K562 (cell line): ENCODE measurements around the gene NPPC. TPM values are rescaled to one million over a fixed set of nuclear protein-coding genes. Genes with fewer than 3 reads are reported as not detected.

Experiments used
- ASH1L ChIP-seq: fragments of 450-650 bp; IDR thresholded peaks from 2 replicates; pipeline ENCODE4 v1.6.1; 2018; ENCODE audit warnings: borderline replicate concordance, mild to moderate bottlenecking, low read depth; ENCODE audit not compliant: partially characterized antibody
- CAMTA2 ChIP-seq: fragments of 250-450 bp; sonication (Bioruptor Pico); conservative IDR thresholded peaks from 2 replicates; pipeline ENCODE4 v1.5.1; 2022
- CBX5 ChIP-seq: IDR thresholded peaks from 2 replicates; pipeline ENCODE4 v1.6.1; 2014; ENCODE audit warnings: low read depth, borderline replicate concordance
- CHD7 ChIP-seq: fragments of 200-600 bp; sonication (generic); IDR thresholded peaks from one replicate; pipeline ENCODE4 v1.6.1; 2012; ENCODE audit warnings: mild to moderate bottlenecking, low read depth, low read length, inconsistent platforms
- FOXA3 ChIP-seq, 2 experiments: fragments of 450-650 bp in 1 of 2; sonication (generic) in 1 of 2; formaldehyde crosslinking; IDR thresholded peaks in 1 of 2; conservative IDR thresholded peaks in 1 of 2; 2 replicates each; pipeline versions ENCODE4 v1.4.0 to v1.8.0; 2020 to 2022; ENCODE audit warnings: mild to moderate bottlenecking in 2 of 2, missing genetic modification reagents in 1 of 2
- FOXM1 ChIP-seq, 2 experiments: fragments of 450-650 bp in 1 of 2; sonication (generic) in 1 of 2; formaldehyde crosslinking in 1 of 2; IDR thresholded peaks; 2 replicates each; pipeline versions ENCODE4 v1.6.1 to v1.9.0; 2017 to 2022; ENCODE audit warnings: low read depth in 2 of 2, mild to moderate bottlenecking in 2 of 2, missing genetic modification reagents in 1 of 2, moderate library complexity in 1 of 2
- GATA2 ChIP-seq: sonication (generic); formaldehyde crosslinking; IDR thresholded peaks from 2 replicates; pipeline ENCODE4 v1.4.0; 2020; ENCODE audit warnings: mild to moderate bottlenecking, missing genetic modification reagents
- HSF4 ChIP-seq: fragments of 250-450 bp; sonication (Bioruptor Pico); IDR thresholded peaks from 2 replicates; pipeline ENCODE4 v2.1.2; 2022; ENCODE audit warnings: mild to moderate bottlenecking, moderate library complexity, borderline replicate concordance
- MAFK ChIP-seq: IDR thresholded peaks from 2 replicates; pipeline ENCODE4 v1.6.1; 2011; ENCODE audit warnings: low read length, improper control_type of control experiment
- MTF1 ChIP-seq: fragments of 250-450 bp; sonication (Bioruptor Pico); IDR thresholded peaks from 2 replicates; pipeline ENCODE4 v1.9.0; 2021; ENCODE audit warnings: moderate library complexity, mild to moderate bottlenecking, inconsistent platforms, borderline replicate concordance
- RAD51 ChIP-seq: fragments of 450-650 bp; IDR thresholded peaks from 2 replicates; pipeline ENCODE4 v1.7.1; 2016; ENCODE audit warnings: low read depth, mild to moderate bottlenecking, borderline replicate concordance
- RCOR1 ChIP-seq, 2 experiments: IDR thresholded peaks; 2 replicates each; pipeline ENCODE4 v1.6.1; 2012; ENCODE audit warnings: low read depth in 2 of 2, low read length in 2 of 2, borderline replicate concordance in 1 of 2, improper control_type of control experiment in 1 of 2
- TFE3 ChIP-seq: fragments of 450-650 bp; formaldehyde crosslinking; IDR thresholded peaks from 2 replicates; pipeline ENCODE4 v1.4.0; 2020; ENCODE audit warnings: mild to moderate bottlenecking, mixed read lengths
- ZBTB1 ChIP-seq: sonication (generic); formaldehyde crosslinking; IDR thresholded peaks from 2 replicates; pipeline ENCODE4 v1.8.1; 2023; ENCODE audit warnings: missing genetic modification reagents, low read depth, mild to moderate bottlenecking, borderline replicate concordance
- ZNF444 ChIP-seq: fragments of 250-450 bp; sonication (Bioruptor Pico); IDR thresholded peaks from 2 replicates; pipeline ENCODE4 v1.4.0; 2020; ENCODE audit warnings: mild to moderate bottlenecking, moderate library complexity
- ZNF717 ChIP-seq: fragments of 250-450 bp; sonication (Bioruptor Pico); IDR thresholded peaks from 2 replicates; pipeline ENCODE4 v1.5.0; 2021
- ZNF76 ChIP-seq: fragments of 250-450 bp; sonication (Bioruptor Pico); IDR thresholded peaks from 2 replicates; pipeline ENCODE4 v1.4.0; 2020; ENCODE audit warnings: mild to moderate bottlenecking, moderate library complexity, borderline replicate concordance
- polyA plus RNA-seq, 8 experiments: library from polyadenylated mRNA; depleted of rRNA in 4 of 8; stranded (reverse) in 5 of 8; unstranded in 3 of 8; fragments of >200 nt; fragmentation: Nextera tagmentation in 2 of 8; fragmentation: Illumina TruSeq in 1 of 8; extraction: Ambion mirVana in 2 of 8; extraction: Trizol in 1 of 8; gene quantifications; 2 replicates each; pipeline versions ENCODE4 v1.2.1 to v1.2.3, GENCODE V29; 2011 to 2014; ENCODE audit warnings: inconsistent platforms in 1 of 8, missing spikeins in 1 of 8
- total RNA-seq, 7 experiments: library from RNA; depleted of rRNA in 6 of 7; stranded (reverse); fragments of >200 nt in 6 of 7; fragmentation: Illumina TruSeq in 2 of 7; extraction: Trizol in 2 of 7; gene quantifications; 2 replicates each; pipeline versions ENCODE4 v1.2.1 to v1.2.3, GENCODE V29; 2011 to 2021; ENCODE audit warnings: low replicate concordance in 1 of 7

The NPPC gene
- total and polyA plus RNA-seq, 9 of the 15 experiments (the other 6 are each of a cell fraction or from before 2014, with no cell fraction given), result not detected

- no peak for TF ChIP-seq FOXA3 (CRISPR knock-in tag; conservative IDR thresholded peaks at IDR 0.05 in 1 of 2, IDR thresholded peaks at IDR 0.05 in 1 of 2)
- no peak for TF ChIP-seq MAFK
- no peak for TF ChIP-seq ZBTB1 (CRISPR knock-in tag)
- peak; percentile 84 for TF ChIP-seq TFE3 (CRISPR knock-in tag)
- TF ChIP-seq CBX5, result no peak
- TF ChIP-seq ASH1L, result no peak
- TF ChIP-seq ZNF444 (CRISPR knock-in tag), result no peak
- no peak for TF ChIP-seq HSF4 (CRISPR knock-in tag)
- no peak for TF ChIP-seq ZNF717 (CRISPR knock-in tag)
- no peak for TF ChIP-seq ZNF76 (CRISPR knock-in tag)
- no peak for TF ChIP-seq RCOR1 (IDR thresholded peaks at IDR 0.05; ENCODE audit: borderline replicate concordance in 1 of 2, low read depth in 2 of 2, low read length in 2 of 2)
- TF ChIP-seq CAMTA2 (CRISPR knock-in tag), result no peak
- TF ChIP-seq GATA2 (CRISPR knock-in tag), result no peak
- TF ChIP-seq FOXM1 (IDR thresholded peaks at IDR 0.05; ENCODE audit: low read depth), result no peak
- no peak for TF ChIP-seq FOXM1 (CRISPR knock-in tag; IDR thresholded peaks at IDR 0.05; ENCODE audit: low read depth)
- TF ChIP-seq CHD7, result no peak
- TF ChIP-seq MTF1 (CRISPR knock-in tag), result no peak
- peak; percentile 89 for TF ChIP-seq RAD51
These were observed 23.6 kb downstream of the NPPC start (continued) for GRCh38 chr2:231902598-231902997.
